Esophagus squamous epithelium (tissue), 5 donors: Measurements from ENCODE around the gene TRIM37. TPM values are rescaled to one million over a fixed set of nuclear protein-coding genes. Genes with fewer than 3 reads are reported as not detected.

Experiments used
- DNase-seq: peaks from one replicate; lab custom pipeline; 2025; lab: John Stamatoyannopoulos, UW
- H3K27ac ChIP-seq, 4 donors: fragments of 200-600 bp; sonication (generic); one replicate each; pipeline ENCODE4 v1.5.1; 2016 to 2019; ENCODE audit warnings: mild to moderate bottlenecking in 1 of 4
- H3K27me3 ChIP-seq, 4 donors: fragments of 200-600 bp; sonication (generic); 1 replicate in 3 of 4; 2 replicates in 1 of 4; pipeline versions ENCODE4 v1.5.1 to v1.6.0; 2017 to 2021; ENCODE audit warnings: antibody characterized with exemption in 1 of 4
- H3K36me3 ChIP-seq, 3 donors: fragments of 200-600 bp; sonication (generic); one replicate each; pipeline ENCODE4 v1.5.1; 2016 to 2019
- H3K4me1 ChIP-seq, 3 donors: fragments of 200-600 bp; sonication (generic); one replicate each; pipeline ENCODE4 v1.5.1; 2017 to 2019
- H3K4me3 ChIP-seq, 4 donors: fragments of 200-600 bp; sonication (generic); 1 replicate in 3 of 4; 2 replicates in 1 of 4; pipeline ENCODE4 v1.5.1; 2016 to 2019; ENCODE audit warnings: mild to moderate bottlenecking in 2 of 4, moderate library complexity in 1 of 4
- H3K9me3 ChIP-seq, 3 donors: fragments of 200-600 bp; sonication (generic); one replicate each; pipeline ENCODE4 v1.5.1; 2016 to 2019
- CTCF ChIP-seq, 6 experiments: fragments of 450-650 bp in 4 of 6; fragments of 200-600 bp in 2 of 6; sonication (generic) in 2 of 6; IDR thresholded peaks; one replicate each; pipeline ENCODE4 v1.5.1; 2016 to 2019; ENCODE audit warnings: antibody characterized with exemption in 6 of 6, mild to moderate bottlenecking in 4 of 6, moderate library complexity in 4 of 6
- POLR2A ChIP-seq, 4 donors: fragments of 450-650 bp; IDR thresholded peaks; one replicate each; pipeline ENCODE4 v1.6.1; 2017; ENCODE audit warnings: antibody characterized with exemption in 4 of 4, mild to moderate bottlenecking in 4 of 4, moderate library complexity in 3 of 4
- WGBS, 2 donors: methylation state at CpG; one replicate each; pipeline ENCODE4 v1.1.5; 2018; 5-methylcytosine and 5-hydroxymethylcytosine counted together
- intact Hi-C: fragments of 100-400 bp; cut with DNase I; formaldehyde crosslinking; loops from one replicate; pipeline ENCODE4 v1.15.0; 2022
- total RNA-seq, 4 donors: library from RNA; depleted of rRNA; stranded (reverse); fragments of >200 nt; gene quantifications; one replicate each; pipeline ENCODE4 v1.1.0, GENCODE V29; 2016
- donor health status: DM: yes; HTN: yes; CAD: no.

TRIM37 gene
- total RNA-seq, 4 donors from 2014 or later, result 6.6 to 19.5 (median 17.1) TPM

GRCh38 chr17:59069856-59070255 lies 36.8 kb downstream of the TRIM37 start:
- H3K27ac ChIP-seq, result no peak overlapping the region
- no peaks in the 10 kb centered on the region for H3K27me3 ChIP-seq
- H3K4me3 ChIP-seq, result no peak overlapping the region
- no peaks in the 10 kb centered on the region for H3K4me1 ChIP-seq
- no peak for TF ChIP-seq POLR2A (IDR thresholded peaks at IDR 0.05)
- no peak for TF ChIP-seq CTCF (IDR thresholded peaks at IDR 0.05)
- 86 to 94% methylated on average over 1 of the region's 1 CpG for WGBS, 2 donors
- DNase-seq, result no peak
- intact Hi-C loops, result no loop called here
- H3K9me3 ChIP-seq, result no peaks in the 10 kb centered on the region
- H3K36me3 ChIP-seq, result peaks cover 0 to 79% (median 0%) of the 10 kb centered on the region in 3 donors

GRCh38 chr17:59067756-59068155 lies 38.9 kb downstream of the TRIM37 start:
- Histone ChIP-seq H3K27me3 (no peaks in the 10 kb centered on the region), H3K4me3 (no peak overlapping the region), H3K9me3 (no peaks in the 10 kb centered on the region), H3K27ac (no peak overlapping the region), H3K4me1 (no peaks in the 10 kb centered on the region), H3K36me3 (peaks cover 0 to 79% (median 0%) of the 10 kb centered on the region in 3 donors)
- intact Hi-C loops, result no loop called here
- TF ChIP-seq POLR2A (IDR thresholded peaks at IDR 0.05), result no peak
- TF ChIP-seq CTCF (IDR thresholded peaks at IDR 0.05), result no peak
- WGBS, 2 donors, result 97 to 98% methylated on average over 6 of the region's 6 CpGs
- no peak for DNase-seq

GRCh38 chr17:59067340-59067739 lies 39.3 kb downstream of the TRIM37 start:
- peaks cover 0 to 79% (median 0%) of the 10 kb centered on the region in 3 donors for H3K36me3 ChIP-seq
- H3K27ac ChIP-seq, result no peak overlapping the region
- no peaks in the 10 kb centered on the region for H3K27me3 ChIP-seq
- H3K4me3 ChIP-seq, result no peak overlapping the region
- no peaks in the 10 kb centered on the region for H3K9me3 ChIP-seq
- intact Hi-C loops, result no loop called here
- WGBS, 2 donors, result 90 to 97% methylated on average over 2 of the region's 2 CpGs
- no peak for TF ChIP-seq CTCF (IDR thresholded peaks at IDR 0.05)
- no peak for TF ChIP-seq POLR2A (IDR thresholded peaks at IDR 0.05)
- no peak for DNase-seq
- no peaks in the 10 kb centered on the region for H3K4me1 ChIP-seq

- Histone ChIP-seq H3K27me3 (no peaks in the 10 kb centered on the region), H3K36me3 (peaks cover 0 to 77% (median 0%) of the 10 kb centered on the region in 3 donors), H3K9me3 (no peaks in the 10 kb centered on the region), H3K4me1 (no peaks in the 10 kb centered on the region), H3K27ac (no peak overlapping the region), H3K4me3 (no peak overlapping the region)
- WGBS, 2 donors, result 88 to 91% methylated on average over 2 of the region's 2 CpGs
- DNase-seq, result no peak
- TF ChIP-seq CTCF (IDR thresholded peaks at IDR 0.05) (no peak), POLR2A (IDR thresholded peaks at IDR 0.05) (no peak)
- intact Hi-C loops, result no loop called here
Observed at GRCh38 chr17:59062509-59062908, 44.2 kb downstream of the TRIM37 start.

GRCh38 chr17:59056857-59057256 lies 49.8 kb downstream of the TRIM37 start:
- Histone ChIP-seq H3K9me3 (no peaks in the 10 kb centered on the region), H3K27me3 (no peaks in the 10 kb centered on the region), H3K4me3 (no peak overlapping the region), H3K27ac (no peak overlapping the region), H3K36me3 (peaks cover 0 to 95% (median 4%) of the 10 kb centered on the region in 3 donors), H3K4me1 (no peaks in the 10 kb centered on the region)
- WGBS, 2 donors, result 95 to 97% methylated on average over 5 of the region's 5 CpGs
- intact Hi-C loops, result no loop called here
- TF ChIP-seq POLR2A (IDR thresholded peaks at IDR 0.05) (no peak), CTCF (IDR thresholded peaks at IDR 0.05) (no peak)
- DNase-seq, result no peak
